HepG2 (cell line): Measurements from ENCODE around the gene DENND1C. TPM values are rescaled to one million over a fixed set of nuclear protein-coding genes. Genes with fewer than 3 reads are reported as not detected.

ENCODE experiments used
- HNRNPK ChIP-seq: fragments of 200-400 bp; formaldehyde crosslinking; IDR thresholded peaks from 2 replicates; pipeline ENCODE4 v1.6.1; 2018; ENCODE audit warnings: low read length, low read depth, moderate library complexity, mild to moderate bottlenecking; ENCODE audit not compliant: poor library complexity, severe bottlenecking
- MAZ ChIP-seq, 2 experiments: sonication (generic) in 1 of 2; formaldehyde crosslinking in 1 of 2; IDR thresholded peaks; 2 replicates each; pipeline versions ENCODE4 v1.5.0 to v1.6.1; 2012 to 2020; ENCODE audit warnings: low read depth in 2 of 2, mild to moderate bottlenecking in 2 of 2, borderline replicate concordance in 1 of 2, improper control_type of control experiment in 1 of 2, low read length in 1 of 2, missing genetic modification reagents in 1 of 2, moderate library complexity in 1 of 2
- MYPOP ChIP-seq: sonication (generic); formaldehyde crosslinking; IDR thresholded peaks from 2 replicates; pipeline ENCODE4 v1.8.1; 2023; ENCODE audit warnings: mild to moderate bottlenecking, moderate library complexity, missing genetic modification reagents
- MZF1 ChIP-seq: sonication (generic); formaldehyde crosslinking; IDR thresholded peaks from 2 replicates; pipeline ENCODE4 v1.8.1; 2023; ENCODE audit warnings: mild to moderate bottlenecking, missing genetic modification reagents, borderline replicate concordance
- NFIC ChIP-seq: IDR thresholded peaks from 2 replicates; pipeline ENCODE4 v1.6.1; 2012; ENCODE audit warnings: mild to moderate bottlenecking, low read length, inconsistent platforms
- PLSCR1 ChIP-seq: sonication (generic); formaldehyde crosslinking; IDR thresholded peaks from 2 replicates; pipeline ENCODE4 v1.5.0; 2020; ENCODE audit warnings: missing genetic modification reagents, mild to moderate bottlenecking, borderline replicate concordance
- POLR2G ChIP-seq: fragments of 200-400 bp; formaldehyde crosslinking; IDR thresholded peaks from 2 replicates; pipeline ENCODE4 v1.6.1; 2018; ENCODE audit warnings: mild to moderate bottlenecking, low read depth, low read length, moderate library complexity
- TAF1 ChIP-seq: sonication (generic); formaldehyde crosslinking; IDR thresholded peaks from 2 replicates; pipeline ENCODE4 v1.4.0; 2020; ENCODE audit warnings: missing genetic modification reagents
- THAP11 ChIP-seq: IDR thresholded peaks from 2 replicates; pipeline ENCODE4 v1.6.1; 2016; ENCODE audit warnings: missing biosample characterization, missing genetic modification reagents
- ZBTB38 ChIP-seq: sonication (generic); formaldehyde crosslinking; IDR thresholded peaks from 2 replicates; pipeline ENCODE4 v1.5.1; 2020; ENCODE audit warnings: mild to moderate bottlenecking, missing genetic modification reagents
- ZFP36L1 ChIP-seq: sonication (generic); formaldehyde crosslinking; IDR thresholded peaks from 2 replicates; pipeline ENCODE4 v1.8.0; 2022; ENCODE audit warnings: mild to moderate bottlenecking, missing genetic modification reagents, moderate library complexity
- ZNF546 ChIP-seq: sonication (generic); formaldehyde crosslinking; conservative IDR thresholded peaks from 2 replicates; pipeline ENCODE4 v1.8.1; 2023; ENCODE audit warnings: mild to moderate bottlenecking, missing genetic modification reagents
- ZNF629 ChIP-seq: sonication (generic); formaldehyde crosslinking; conservative IDR thresholded peaks from 2 replicates; pipeline ENCODE4 v1.5.0; 2020; ENCODE audit warnings: missing genetic modification reagents
- ZNF687 ChIP-seq: sonication (generic); formaldehyde crosslinking; IDR thresholded peaks from 2 replicates; pipeline ENCODE4 v1.5.1; 2020; ENCODE audit warnings: mild to moderate bottlenecking, missing genetic modification reagents, moderate library complexity
- polyA plus RNA-seq, 8 experiments: library from polyadenylated mRNA; depleted of rRNA in 3 of 8; stranded (reverse) in 7 of 8; unstranded in 1 of 8; fragments of >200 nt; fragmentation: Illumina TruSeq in 4 of 8; extraction: Trizol in 4 of 8; gene quantifications; 2 replicates each; pipeline versions ENCODE4 v1.2.1 to v1.2.3, GENCODE V29; 2011 to 2016; ENCODE audit warnings: low read depth in 4 of 8, missing spikeins in 1 of 8, mixed read lengths in 1 of 8; ENCODE audit not compliant: insufficient read depth in 1 of 8
- total RNA-seq, 5 experiments: library from RNA; depleted of rRNA; stranded (reverse); fragments of >200 nt; fragmentation: Illumina TruSeq; extraction: Trizol; gene quantifications; 2 replicates each; pipeline ENCODE4 v1.2.3, GENCODE V29; 2016; ENCODE audit warnings: low read depth in 1 of 5

The DENND1C gene
- total and polyA plus RNA-seq, 2 of the 13 experiments (the other 11 are each of a cell fraction or from before 2014, with no cell fraction given): 0.04 to 0.73 TPM

GRCh38 chr19:6530386-6531162 is 49.0 kb upstream of the DENND1C start, which contains the start of gene TNFSF9 (continued):
- TF ChIP-seq TAF1 (CRISPR knock-in tag): peak; percentile 61; the same call in 1 of the 2 replicates
- TF ChIP-seq ZBTB38: peak; percentile 91
- peak; percentile 80 for TF ChIP-seq ZNF687 (CRISPR knock-in tag)
- TF ChIP-seq MYPOP (CRISPR knock-in tag): 0 out of 2 replicates have a peak, but pooled peaks have one; percentile 47
- no peak for TF ChIP-seq MAZ (IDR thresholded peaks at IDR 0.05; ENCODE audit: borderline replicate concordance, low read depth, low read length)
- peak; percentile 68 for TF ChIP-seq MAZ (CRISPR knock-in tag; IDR thresholded peaks at IDR 0.05; ENCODE audit: low read depth)
- no peak for TF ChIP-seq MZF1 (CRISPR knock-in tag)
- TF ChIP-seq HNRNPK: peak; percentile 42
- peak; percentile 75 for TF ChIP-seq POLR2G
- no peak for TF ChIP-seq ZFP36L1 (CRISPR knock-in tag)
- TF ChIP-seq THAP11: peak; percentile 61
- TF ChIP-seq ZNF546: 0 out of 2 replicates have a peak, but pooled peaks have one; percentile 35
- TF ChIP-seq NFIC: no peak
- no peak for TF ChIP-seq PLSCR1 (CRISPR knock-in tag)
- TF ChIP-seq ZNF629 (CRISPR knock-in tag): no peak
